Body of pancreas (tissue), 4 donors: Measurements from ENCODE around the gene SEL1L3.

Experiments
- POLR2A ChIP-seq, 3 donors: fragments of 450-650 bp; IDR thresholded peaks; one replicate each; pipeline ENCODE4 v1.6.1; 2016; ENCODE audit warnings: antibody characterized with exemption in 3 of 3, mild to moderate bottlenecking in 2 of 3
- TF ChIP-seq, protein P1 (sequence below), 7 experiments: fragments of 450-650 bp in 4 of 7; fragments of 200-600 bp in 3 of 7; sonication (generic) in 3 of 7; IDR thresholded peaks; one replicate each; pipeline ENCODE4 v1.5.1; 2016 to 2019; ENCODE audit warnings: antibody characterized with exemption in 7 of 7

DNA sequence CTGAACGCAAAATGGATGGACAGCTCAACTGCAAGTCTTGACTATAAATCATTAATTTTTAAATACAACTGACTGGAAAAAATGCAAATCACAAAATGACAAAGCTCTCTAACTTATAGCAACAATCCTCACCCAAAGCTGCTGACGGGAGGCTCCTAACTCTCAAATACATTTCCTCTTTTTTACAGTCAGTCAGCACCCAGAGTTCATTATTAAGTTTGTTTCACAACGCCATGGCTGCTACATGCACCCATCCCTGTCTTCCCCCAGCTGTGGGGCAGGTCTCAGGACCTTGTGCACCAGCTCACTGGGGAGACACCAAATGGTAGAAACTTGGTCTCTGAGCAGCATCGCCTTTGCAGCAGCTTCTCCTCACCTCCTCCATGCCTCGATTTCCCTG, 109.5 kb downstream of the SEL1L3 start:
- TF ChIP-seq, protein P1, sequence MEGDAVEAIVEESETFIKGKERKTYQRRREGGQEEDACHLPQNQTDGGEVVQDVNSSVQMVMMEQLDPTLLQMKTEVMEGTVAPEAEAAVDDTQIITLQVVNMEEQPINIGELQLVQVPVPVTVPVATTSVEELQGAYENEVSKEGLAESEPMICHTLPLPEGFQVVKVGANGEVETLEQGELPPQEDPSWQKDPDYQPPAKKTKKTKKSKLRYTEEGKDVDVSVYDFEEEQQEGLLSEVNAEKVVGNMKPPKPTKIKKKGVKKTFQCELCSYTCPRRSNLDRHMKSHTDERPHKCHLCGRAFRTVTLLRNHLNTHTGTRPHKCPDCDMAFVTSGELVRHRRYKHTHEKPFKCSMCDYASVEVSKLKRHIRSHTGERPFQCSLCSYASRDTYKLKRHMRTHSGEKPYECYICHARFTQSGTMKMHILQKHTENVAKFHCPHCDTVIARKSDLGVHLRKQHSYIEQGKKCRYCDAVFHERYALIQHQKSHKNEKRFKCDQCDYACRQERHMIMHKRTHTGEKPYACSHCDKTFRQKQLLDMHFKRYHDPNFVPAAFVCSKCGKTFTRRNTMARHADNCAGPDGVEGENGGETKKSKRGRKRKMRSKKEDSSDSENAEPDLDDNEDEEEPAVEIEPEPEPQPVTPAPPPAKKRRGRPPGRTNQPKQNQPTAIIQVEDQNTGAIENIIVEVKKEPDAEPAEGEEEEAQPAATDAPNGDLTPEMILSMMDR (IDR thresholded peaks at IDR 0.05): no peak
- no peak for TF ChIP-seq POLR2A (IDR thresholded peaks at IDR 0.05)
